Measurements from ENCODE around the gene CCL27.

- TF ChIP-seq, protein P1, sequence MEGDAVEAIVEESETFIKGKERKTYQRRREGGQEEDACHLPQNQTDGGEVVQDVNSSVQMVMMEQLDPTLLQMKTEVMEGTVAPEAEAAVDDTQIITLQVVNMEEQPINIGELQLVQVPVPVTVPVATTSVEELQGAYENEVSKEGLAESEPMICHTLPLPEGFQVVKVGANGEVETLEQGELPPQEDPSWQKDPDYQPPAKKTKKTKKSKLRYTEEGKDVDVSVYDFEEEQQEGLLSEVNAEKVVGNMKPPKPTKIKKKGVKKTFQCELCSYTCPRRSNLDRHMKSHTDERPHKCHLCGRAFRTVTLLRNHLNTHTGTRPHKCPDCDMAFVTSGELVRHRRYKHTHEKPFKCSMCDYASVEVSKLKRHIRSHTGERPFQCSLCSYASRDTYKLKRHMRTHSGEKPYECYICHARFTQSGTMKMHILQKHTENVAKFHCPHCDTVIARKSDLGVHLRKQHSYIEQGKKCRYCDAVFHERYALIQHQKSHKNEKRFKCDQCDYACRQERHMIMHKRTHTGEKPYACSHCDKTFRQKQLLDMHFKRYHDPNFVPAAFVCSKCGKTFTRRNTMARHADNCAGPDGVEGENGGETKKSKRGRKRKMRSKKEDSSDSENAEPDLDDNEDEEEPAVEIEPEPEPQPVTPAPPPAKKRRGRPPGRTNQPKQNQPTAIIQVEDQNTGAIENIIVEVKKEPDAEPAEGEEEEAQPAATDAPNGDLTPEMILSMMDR (IDR thresholded peaks at IDR 0.05): no peak
- TF ChIP-seq POLR2A (IDR thresholded peaks at IDR 0.05): no peak
Observed at GRCh38 chr9:34623374-34624235, 38.9 kb downstream of the CCL27 start.
